ENCODE data around the gene CHCHD10. TPM values are rescaled to one million over a fixed set of nuclear protein-coding genes. Genes with fewer than 3 reads are reported as not detected.
A peak's percentile ranks its signal among the peaks of the same experiment; 100 is the strongest.

CHCHD10 gene
- total and polyA plus RNA-seq, 10 donors: 16.8 to 189 (median 95.1) TPM

- TF ChIP-seq POLR2AphosphoS5 (IDR thresholded peaks at IDR 0.05): peak in 1 of 3 donors; percentile 15
- no peak for TF ChIP-seq CTCF (IDR thresholded peaks at IDR 0.05 in 8 of 11, conservative IDR thresholded peaks at IDR 0.05 in 3 of 11)
- H3K27ac ChIP-seq: peak within 1 kb of the TSS; percentile 13 to 71 (median 51)
- no peak for DNase-seq
- intact Hi-C loops (cut with DNase I; ENCODE audit: low total_unique reads): no loop called here
- H3K9me3 ChIP-seq: no peaks in the 10 kb centered on the region
- H3K36me3 ChIP-seq: peaks cover 0 to 19% (median 0%) of the 10 kb centered on the region in 6 donors
- H3K4me3 ChIP-seq: peak within 1 kb of the TSS in 7 of 8 donors; percentile 9 to 61 (median 34)
- peaks cover 31 to 70% (median 46%) of the 10 kb centered on the region in 6 donors for H3K4me1 ChIP-seq
- WGBS, 5 donors: 17 to 41% (median 25%) methylated on average over 17 to 23 of the region's 23 CpGs
- H3K27me3 ChIP-seq (replicated peaks in 1 of 7): no peaks in the 10 kb centered on the region
Measured at GRCh38 chr22:23762842-23763578, 4.8 kb downstream of the CHCHD10 start, which contains the start of gene C22orf15. Gene C22orf15, plus strand, starts transcription at chr22:23762990. Its CDS starts 317 bp downstream, at chr22:23763307.

DNA sequence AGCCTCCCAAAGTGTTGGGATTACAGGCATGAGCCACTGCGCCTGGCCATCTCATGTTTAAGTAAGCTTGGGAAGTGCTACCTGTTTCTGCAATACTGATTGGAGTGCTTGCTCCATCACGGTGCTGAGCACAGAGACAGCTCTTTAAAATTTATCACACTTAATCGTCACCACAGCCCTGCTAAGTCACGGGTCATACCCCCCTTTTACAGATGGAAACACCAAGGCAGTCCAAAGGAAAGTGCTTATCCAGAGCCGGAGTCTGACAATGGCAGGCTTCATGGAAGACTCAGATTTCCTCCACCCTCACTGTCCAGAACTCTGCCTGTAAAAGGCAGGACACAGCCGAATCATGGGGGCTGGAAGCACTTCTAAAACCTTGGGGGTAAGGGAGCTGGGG is 7.7 kb downstream of the CHCHD10 start:
- Histone ChIP-seq H3K27me3 (replicated peaks in 1 of 7) (no peaks in the 10 kb centered on the region), H3K27ac (no peak overlapping the region), H3K36me3 (peaks cover 0 to 8% (median 0%) of the 10 kb centered on the region in 6 donors), H3K9me3 (no peaks in the 10 kb centered on the region), H3K4me1 (peaks cover 19 to 62% (median 28%) of the 10 kb centered on the region in 6 donors), H3K4me3 (no peak overlapping the region)
- DNase-seq: no peak
- TF ChIP-seq POLR2AphosphoS5 (IDR thresholded peaks at IDR 0.05): no peak
- TF ChIP-seq CTCF (IDR thresholded peaks at IDR 0.05 in 8 of 11, conservative IDR thresholded peaks at IDR 0.05 in 3 of 11): no peak
- TF ChIP-seq POLR2A (IDR thresholded peaks at IDR 0.05): no peak
- intact Hi-C loops (cut with DNase I; ENCODE audit: low total_unique reads): no loop called here
- 78 to 94% (median 88%) methylated on average over 6 of the region's 6 CpGs for WGBS, 5 donors

- no peak for TF ChIP-seq CTCF (IDR thresholded peaks at IDR 0.05 in 8 of 11, conservative IDR thresholded peaks at IDR 0.05 in 3 of 11)
- TF ChIP-seq POLR2AphosphoS5 (IDR thresholded peaks at IDR 0.05): no peak
- TF ChIP-seq POLR2A (IDR thresholded peaks at IDR 0.05): no peak
- intact Hi-C loops (cut with DNase I; ENCODE audit: low total_unique reads): no loop called here
- DNase-seq: no peak
- WGBS, 5 donors: 87 to 93% (median 89%) methylated on average over 4 of the region's 4 CpGs
- peaks cover 17 to 62% (median 30%) of the 10 kb centered on the region in 6 donors for H3K4me1 ChIP-seq
- no peaks in the 10 kb centered on the region for H3K9me3 ChIP-seq
- peaks cover 0 to 3% (median 0%) of the 10 kb centered on the region in 6 donors for H3K36me3 ChIP-seq
- no peak overlapping the region for H3K27ac ChIP-seq
- H3K4me3 ChIP-seq: no peak overlapping the region
- no peaks in the 10 kb centered on the region for H3K27me3 ChIP-seq (replicated peaks in 1 of 7)
Measured at GRCh38 chr22:23759566-23759965, 8.2 kb downstream of the CHCHD10 start.

GRCh38 chr22:23756891-23757290 is 10.9 kb downstream of the CHCHD10 start:
- Histone ChIP-seq H3K36me3 (no peaks in the 10 kb centered on the region), H3K27me3 (replicated peaks in 1 of 7) (no peaks in the 10 kb centered on the region), H3K4me1 (peaks cover 0 to 61% (median 17%) of the 10 kb centered on the region in 6 donors), H3K9me3 (no peaks in the 10 kb centered on the region), H3K4me3 (no peak overlapping the region), H3K27ac (no peak overlapping the region)
- intact Hi-C loops (cut with DNase I; ENCODE audit: low total_unique reads): no loop called here
- WGBS, 5 donors: 28 to 46% (median 30%) methylated on average over 3 to 4 of the region's 4 CpGs
- TF ChIP-seq POLR2AphosphoS5 (IDR thresholded peaks at IDR 0.05): no peak
- no peak for TF ChIP-seq POLR2A (IDR thresholded peaks at IDR 0.05)
- TF ChIP-seq CTCF (IDR thresholded peaks at IDR 0.05 in 8 of 11, conservative IDR thresholded peaks at IDR 0.05 in 3 of 11): no peak
- DNase-seq: no peak

All from spleen (tissue), 11 donors.